Gastrocnemius medialis (tissue), 4 donors: Measurements from ENCODE around the gene EVC2. TPM values are rescaled to one million over a fixed set of nuclear protein-coding genes. Genes with fewer than 3 reads are reported as not detected.

Experiments
- ATAC-seq, 2 donors: fragments of 150-250 bp; one replicate each; pipeline ENCODE4 v1.9.1; 2016
- DNase-seq, 2 donors: peaks; one replicate each; pipeline ENCODE4 v3.0.0-alpha.2; 2019
- H3K27ac ChIP-seq, 4 donors: fragments of 200-600 bp; sonication (generic); 1 replicate in 1 of 4; 2 replicates in 3 of 4; pipeline ENCODE4 v1.5.1; 2016 to 2018; ENCODE audit warnings: mild to moderate bottlenecking in 2 of 4, moderate library complexity in 1 of 4
- H3K27me3 ChIP-seq, 3 donors: fragments of 200-600 bp; sonication (generic) in 2 of 3; 1 replicate in 1 of 3; 2 replicates in 2 of 3; pipeline versions ENCODE4 v1.5.1 to v1.6.0; 2016 to 2019; ENCODE audit warnings: mild to moderate bottlenecking in 1 of 3, moderate library complexity in 1 of 3
- H3K36me3 ChIP-seq, 2 donors: fragments of 200-600 bp; sonication (generic) in 1 of 2; one replicate each; pipeline ENCODE4 v1.5.1; 2017 to 2018
- H3K4me1 ChIP-seq, 2 donors: fragments of 200-600 bp; sonication (generic) in 1 of 2; one replicate each; pipeline ENCODE4 v1.5.1; 2016 to 2017; ENCODE audit warnings: mild to moderate bottlenecking in 2 of 2
- H3K4me3 ChIP-seq, 4 donors: fragments of 200-600 bp; sonication (generic) in 3 of 4; 1 replicate in 1 of 4; 2 replicates in 3 of 4; pipeline ENCODE4 v1.5.1; 2016 to 2019; ENCODE audit warnings: mild to moderate bottlenecking in 2 of 4
- H3K9me3 ChIP-seq, 3 donors: fragments of 200-600 bp; sonication (generic) in 2 of 3; 1 replicate in 1 of 3; 2 replicates in 2 of 3; pipeline ENCODE4 v1.5.1; 2016 to 2019
- CTCF ChIP-seq, 5 experiments: fragments of 450-650 bp in 3 of 5; fragments of 200-600 bp in 2 of 5; sonication (generic) in 2 of 5; IDR thresholded peaks in 4 of 5; conservative IDR thresholded peaks in 1 of 5; 1 replicate in 4 of 5; 2 replicates in 1 of 5; pipeline ENCODE4 v1.5.1; 2016 to 2019; ENCODE audit warnings: antibody characterized with exemption in 5 of 5, mild to moderate bottlenecking in 3 of 5, moderate library complexity in 3 of 5
- POLR2A ChIP-seq, 2 donors: fragments of 450-650 bp; IDR thresholded peaks; one replicate each; pipeline ENCODE4 v1.6.1; 2017; ENCODE audit warnings: antibody characterized with exemption in 2 of 2, mild to moderate bottlenecking in 2 of 2, moderate library complexity in 2 of 2
- in situ Hi-C, 4 donors: fragments of 200-750 bp; cut with MboI; loops; one replicate each; pipeline versions ENCODE4 v1.15.0 to v1.8.0; 2017; ENCODE audit warnings: low sequenced_read_pairs in 4 of 4
- intact Hi-C: fragments of 100-400 bp; cut with DNase I; formaldehyde crosslinking; loops from one replicate; pipeline ENCODE4 v1.15.1; 2023; ENCODE audit warnings: low total_unique reads
- total RNA-seq, 4 donors: library from RNA; depleted of rRNA; stranded (reverse); fragments of >200 nt; gene quantifications; one replicate each; pipeline versions ENCODE4 v1.1.0 to v1.2.3, GENCODE V29; 2016

Gene EVC2
- total RNA-seq, 4 donors from 2014 or later = 0.62 to 1.7 (median 1.5) TPM

DNA sequence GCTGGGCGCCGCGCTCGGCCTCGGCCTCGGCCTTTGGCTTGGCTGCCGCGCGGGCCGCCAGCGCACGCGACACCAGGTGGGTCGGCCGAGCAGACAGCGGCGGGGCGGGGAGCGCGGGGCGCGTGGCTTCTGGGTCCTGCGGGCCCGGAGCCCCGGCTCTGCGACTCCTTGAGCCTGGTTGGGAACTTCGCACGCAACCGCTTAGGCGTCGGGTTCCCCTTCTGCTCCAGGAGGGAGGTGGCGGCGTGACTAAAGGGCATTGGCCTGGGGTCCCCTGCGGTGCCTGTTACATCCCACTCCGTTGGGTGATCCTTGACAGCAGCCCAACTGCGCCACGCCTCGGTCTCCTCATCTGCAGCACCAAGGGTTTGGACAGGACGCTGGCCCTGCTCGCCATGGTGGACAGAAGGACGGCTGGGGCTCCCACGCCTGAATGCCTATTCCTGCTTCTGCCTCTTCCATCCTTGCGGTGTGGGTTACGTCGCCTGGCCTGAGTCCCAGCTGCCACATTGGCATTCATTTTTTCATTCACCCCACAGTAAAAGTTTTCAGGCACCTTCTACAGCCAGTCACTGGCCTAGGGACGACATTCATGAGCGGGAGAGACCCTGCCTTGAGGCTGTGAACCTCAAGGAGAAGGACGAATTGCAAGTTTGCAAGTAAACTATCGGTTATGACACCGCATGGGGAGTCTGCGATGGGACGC, 3.3 kb upstream of the EVC2 start:
- intact Hi-C loops = loop anchor here (5.0 kb wide), 1 partner anchor 36 kb away; no protein-coding TSS in a partner anchor
- in situ Hi-C loops = no loop called here
- no peak for TF ChIP-seq CTCF (IDR thresholded peaks at IDR 0.05 in 4 of 5, conservative IDR thresholded peaks at IDR 0.05 in 1 of 5)
- no peak for TF ChIP-seq POLR2A (IDR thresholded peaks at IDR 0.05)
- Histone ChIP-seq H3K4me1 (no peaks in the 10 kb centered on the region), H3K9me3 (no peaks in the 10 kb centered on the region), H3K36me3 (no peaks in the 10 kb centered on the region), H3K27me3 (peaks cover 8 to 23% (median 14%) of the 10 kb centered on the region in 3 donors), H3K27ac (no peak overlapping the region), H3K4me3 (peak overlapping the region; percentile 15 to 47 (median 36))
- no peak for DNase-seq
- ATAC-seq = peak in 1 of 2 donors; percentile 3

- in situ Hi-C loops = no loop called here
- peak; percentile 42 to 43 for DNase-seq
- Histone ChIP-seq H3K27ac (peak within 1 kb of the TSS; percentile 32 to 67 (median 54)), H3K27me3 (peaks cover 8 to 23% (median 16%) of the 10 kb centered on the region in 3 donors), H3K36me3 (no peaks in the 10 kb centered on the region), H3K4me3 (peak within 1 kb of the TSS; percentile 39 to 47 (median 43)), H3K9me3 (no peaks in the 10 kb centered on the region), H3K4me1 (no peaks in the 10 kb centered on the region)
- intact Hi-C loops = loop anchor here (5.0 kb wide), 1 partner anchor 36 kb away; no protein-coding TSS in a partner anchor
- TF ChIP-seq CTCF (IDR thresholded peaks at IDR 0.05 in 4 of 5, conservative IDR thresholded peaks at IDR 0.05 in 1 of 5) (no peak), POLR2A (IDR thresholded peaks at IDR 0.05) (peak; percentile 24 to 35)
- peak; percentile 58 to 64 for ATAC-seq
Measured at GRCh38 chr4:5710961-5711478, 2.7 kb upstream of the EVC2 start, which contains the start of gene EVC. EVC (plus strand) TSS chr4:5711201; CDS start chr4:5711381, 180 bp downstream.

DNA sequence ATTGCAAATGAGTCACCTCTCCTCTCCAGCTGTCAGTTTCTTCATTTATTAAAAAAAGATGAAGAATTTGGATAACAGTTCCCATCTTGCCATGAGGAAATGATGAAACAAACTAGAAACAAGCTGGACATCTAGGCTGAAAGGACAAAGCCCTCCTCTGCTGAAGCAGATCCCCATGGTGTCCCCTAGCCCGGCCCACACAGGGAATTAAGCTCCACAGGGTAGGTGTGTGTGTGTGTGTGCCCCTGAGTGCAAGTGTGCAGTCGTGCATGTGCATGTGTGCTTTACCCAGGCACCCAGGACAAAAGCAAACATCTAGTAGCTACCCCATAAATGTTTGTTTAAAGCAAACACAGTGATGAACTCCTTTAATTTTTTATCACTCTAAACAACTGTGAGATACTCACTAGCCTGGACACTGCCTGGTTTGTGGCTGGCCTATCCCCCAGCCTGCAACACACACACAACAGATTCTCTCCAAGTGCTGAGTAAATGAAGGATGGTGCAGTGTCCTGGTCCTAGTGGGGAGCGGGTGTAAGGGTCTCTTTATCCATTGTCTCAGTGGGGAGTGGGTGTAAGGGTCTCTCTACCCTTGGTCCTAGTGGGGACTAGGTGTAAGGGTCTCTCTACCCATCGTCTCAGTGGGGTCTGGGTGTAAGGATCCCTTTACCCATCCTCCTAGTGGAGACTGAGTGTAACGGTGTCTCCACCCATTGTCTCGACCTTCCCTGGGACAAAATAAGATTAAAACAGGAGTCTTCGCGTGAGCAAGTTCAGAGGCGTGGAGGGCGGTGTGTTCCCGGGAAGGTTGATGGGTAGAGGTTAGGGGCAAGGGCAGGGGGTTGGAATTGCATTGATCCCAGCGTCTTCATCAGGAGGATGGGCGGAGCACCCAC, 2.0 kb upstream of the EVC2 start:
- ATAC-seq = no peak
- DNase-seq = no peak
- no peak for TF ChIP-seq CTCF (IDR thresholded peaks at IDR 0.05 in 4 of 5, conservative IDR thresholded peaks at IDR 0.05 in 1 of 5)
- TF ChIP-seq POLR2A (IDR thresholded peaks at IDR 0.05) = no peak
- no peaks in the 10 kb centered on the region for H3K9me3 ChIP-seq
- peak overlapping the region; percentile 39 to 47 (median 43) for H3K4me3 ChIP-seq
- in situ Hi-C loops (no loop called here), intact Hi-C loops (loop anchor here (5.0 kb wide), 1 partner anchor 37 kb away; no protein-coding TSS in a partner anchor)
- H3K4me1 ChIP-seq = no peaks in the 10 kb centered on the region
- no peaks in the 10 kb centered on the region for H3K36me3 ChIP-seq
- peak overlapping the region; percentile 32 to 67 (median 54) for H3K27ac ChIP-seq
- peaks cover 8 to 23% (median 16%) of the 10 kb centered on the region in 3 donors for H3K27me3 ChIP-seq

DNA sequence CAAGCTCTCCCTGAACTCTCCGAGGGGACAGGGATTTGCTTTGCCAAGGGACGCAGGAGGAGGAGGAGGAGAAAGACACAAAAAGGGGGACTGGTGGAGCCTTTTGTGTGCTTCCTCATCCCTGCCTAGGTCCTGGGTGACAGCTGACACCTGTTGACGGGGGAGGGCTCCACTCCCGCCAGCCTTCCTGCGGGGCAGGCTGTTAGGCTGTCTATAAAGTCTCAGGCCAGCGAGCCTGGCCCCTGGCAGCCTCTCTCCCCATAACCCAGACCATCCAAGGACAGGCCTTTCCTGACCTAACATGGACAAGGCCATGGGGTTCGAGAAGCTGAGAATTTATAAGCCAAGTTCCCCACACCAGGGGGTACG, 832 bp upstream of the EVC2 start:
- DNase-seq = no peak
- no peak for ATAC-seq
- TF ChIP-seq CTCF (IDR thresholded peaks at IDR 0.05 in 4 of 5, conservative IDR thresholded peaks at IDR 0.05 in 1 of 5) (no peak), POLR2A (IDR thresholded peaks at IDR 0.05) (no peak)
- H3K4me3 ChIP-seq = peak overlapping the region in 2 of 4 donors; percentile 46 to 59
- H3K9me3 ChIP-seq = no peaks in the 10 kb centered on the region
- H3K4me1 ChIP-seq = no peaks in the 10 kb centered on the region
- peak overlapping the region; percentile 59 to 75 (median 70) for H3K27ac ChIP-seq
- intact Hi-C loops (no loop called here), in situ Hi-C loops (no loop called here)
- peaks cover 8 to 23% (median 16%) of the 10 kb centered on the region in 3 donors for H3K27me3 ChIP-seq
- H3K36me3 ChIP-seq = no peaks in the 10 kb centered on the region
